Neural progenitor cell (in vitro differentiated cells): ENCODE data around the gene RUNX3. TPM values are rescaled to one million over a fixed set of nuclear protein-coding genes. Genes with fewer than 3 reads are reported as not detected.

ENCODE experiments used
- DNase-seq: peaks from one replicate; pipeline ENCODE4 v3.0.0-alpha.2; 2016; ENCODE audit warnings: low spot score
- H2AFZ ChIP-seq: fragments of 200-600 bp; sonication (generic); replicated peaks from 2 replicates; pipeline ENCODE4 v1.6.1; 2016; ENCODE audit warnings: antibody characterized with exemption
- H3F3A ChIP-seq: fragments of 200-600 bp; sonication (generic); 2 replicates; pipeline ENCODE4 v1.6.1; 2016; ENCODE audit warnings: antibody characterized with exemption, low read depth
- H3K27ac ChIP-seq: fragments of 200-600 bp; sonication (generic); 2 replicates; pipeline ENCODE4 v1.5.1; 2016; ENCODE audit warnings: mild to moderate bottlenecking
- H3K27me3 ChIP-seq: fragments of 200-600 bp; sonication (generic); 2 replicates; pipeline ENCODE4 v1.6.1; 2016; ENCODE audit warnings: mild to moderate bottlenecking, moderate library complexity
- H3K36me3 ChIP-seq: fragments of 200-600 bp; sonication (generic); 2 replicates; pipeline ENCODE4 v1.5.1; 2016
- H3K4me1 ChIP-seq: fragments of 200-600 bp; sonication (generic); 2 replicates; pipeline ENCODE4 v1.6.1; 2016; ENCODE audit warnings: mixed run types
- H3K4me2 ChIP-seq: fragments of 200-600 bp; sonication (generic); 2 replicates; pipeline ENCODE4 v1.6.1; 2016
- H3K4me3 ChIP-seq: fragments of 200-600 bp; sonication (generic); 2 replicates; pipeline ENCODE4 v1.5.1; 2016
- H3K79me2 ChIP-seq: fragments of 200-600 bp; sonication (generic); 2 replicates; pipeline ENCODE4 v1.6.1; 2016; ENCODE audit warnings: low read depth
- H3K9ac ChIP-seq: fragments of 200-600 bp; sonication (generic); 2 replicates; pipeline ENCODE4 v1.6.1; 2016
- H3K9me3 ChIP-seq: fragments of 200-600 bp; sonication (generic); 2 replicates; pipeline ENCODE4 v1.5.1; 2016; ENCODE audit warnings: low read depth
- H4K20me1 ChIP-seq: fragments of 200-600 bp; sonication (generic); 2 replicates; pipeline ENCODE4 v1.6.1; 2016; ENCODE audit warnings: low read depth
- H3K27ac Mint-ChIP-seq: 3 replicates; pipeline ENCODE4 v1.8.0; 2021; ENCODE audit warnings: mixed read lengths
- H3K27me3 Mint-ChIP-seq: 2 replicates; pipeline ENCODE4 v1.8.0; 2022; ENCODE audit warnings: low read depth, mild to moderate bottlenecking, inconsistent platforms, moderate library complexity, mixed read lengths; ENCODE audit not compliant: insufficient read depth
- H3K36me3 Mint-ChIP-seq: 3 replicates; pipeline ENCODE4 v1.8.0; 2021; ENCODE audit warnings: mixed read lengths
- H3K4me1 Mint-ChIP-seq: 3 replicates; pipeline ENCODE4 v1.8.0; 2021; ENCODE audit warnings: mixed read lengths
- H3K4me3 Mint-ChIP-seq: 3 replicates; pipeline ENCODE4 v1.8.0; 2021; ENCODE audit warnings: mild to moderate bottlenecking, moderate library complexity, mixed read lengths
- H3K9me3 Mint-ChIP-seq: 3 replicates; pipeline ENCODE4 v1.8.0; 2020; ENCODE audit warnings: mixed read lengths
- CTCF ChIP-seq: fragments of 200-600 bp; sonication (generic); IDR thresholded peaks from 2 replicates; pipeline ENCODE4 v1.5.1; 2017; ENCODE audit warnings: antibody characterized with exemption, mild to moderate bottlenecking
- EZH2 ChIP-seq: fragments of 200-600 bp; sonication (generic); IDR thresholded peaks from 2 replicates; pipeline ENCODE4 v1.6.1; 2017; ENCODE audit warnings: antibody characterized with exemption, mild to moderate bottlenecking, moderate library complexity
- EZH2phosphoT487 ChIP-seq: fragments of 200-600 bp; sonication (generic); IDR thresholded peaks from 2 replicates; pipeline ENCODE4 v1.6.1; 2017; ENCODE audit warnings: antibody characterized with exemption
- total RNA-seq: library from RNA; depleted of rRNA; stranded (reverse); fragments of >200 nt; gene quantifications from 2 replicates; pipeline ENCODE4 v1.2.3, GENCODE V29; 2015; ENCODE audit warnings: low replicate concordance

Gene RUNX3
- total RNA-seq, 1 donor from 2014 or later = not detected

GRCh38 chr1:24921412-24921811 is 8.7 kb downstream of the RUNX3 start:
- Histone ChIP-seq H3K27me3 (peaks cover 25% of the 10 kb centered on the region), H3K4me2 (no peak overlapping the region), H3K4me3 (no peak overlapping the region), H3K27ac (no peak overlapping the region), H3K79me2 (no peaks in the 10 kb centered on the region), H4K20me1 (no peaks in the 10 kb centered on the region), H3F3A (peaks cover 6% of the 10 kb centered on the region), H3K36me3 (no peaks in the 10 kb centered on the region), H3K9me3 (no peaks in the 10 kb centered on the region), H2AFZ (no peak overlapping the region), H3K9ac (no peak overlapping the region), H3K4me1 (peaks cover 8% of the 10 kb centered on the region)
- peaks cover 5% of the 10 kb centered on the region for H3K4me1 Mint-ChIP-seq
- no peak overlapping the region for H3K4me3 Mint-ChIP-seq
- TF ChIP-seq CTCF = no peak
- no peak for TF ChIP-seq EZH2
- no peak for TF ChIP-seq EZH2phosphoT487
- H3K36me3 Mint-ChIP-seq = no peaks in the 10 kb centered on the region
- no peak for DNase-seq
- no peak overlapping the region for H3K27ac Mint-ChIP-seq
- H3K27me3 Mint-ChIP-seq = peaks cover 31% of the 10 kb centered on the region
- H3K9me3 Mint-ChIP-seq = no peaks in the 10 kb centered on the region

- Histone ChIP-seq H3K4me1 (peaks cover 4% of the 10 kb centered on the region), H3K9me3 (no peaks in the 10 kb centered on the region), H2AFZ (no peak overlapping the region), H3K4me3 (no peak overlapping the region), H3K36me3 (no peaks in the 10 kb centered on the region), H4K20me1 (no peaks in the 10 kb centered on the region), H3F3A (no peaks in the 10 kb centered on the region), H3K79me2 (no peaks in the 10 kb centered on the region), H3K4me2 (no peak overlapping the region), H3K27ac (no peak overlapping the region), H3K9ac (no peak overlapping the region), H3K27me3 (peaks cover 16% of the 10 kb centered on the region)
- Mint-ChIP-seq H3K27me3 (peaks cover 22% of the 10 kb centered on the region), H3K36me3 (no peaks in the 10 kb centered on the region), H3K9me3 (no peaks in the 10 kb centered on the region), H3K4me1 (no peaks in the 10 kb centered on the region), H3K4me3 (no peak overlapping the region), H3K27ac (no peak overlapping the region)
- DNase-seq = no peak
- TF ChIP-seq EZH2 (no peak), CTCF (no peak), EZH2phosphoT487 (no peak)
Observed at GRCh38 chr1:24920533-24920925, 9.5 kb downstream of the RUNX3 start.

GRCh38 chr1:24919791-24920532 is 10.1 kb downstream of the RUNX3 start:
- Histone ChIP-seq H2AFZ (no peak overlapping the region), H4K20me1 (no peaks in the 10 kb centered on the region), H3K9me3 (no peaks in the 10 kb centered on the region), H3K27me3 (peaks cover 11% of the 10 kb centered on the region), H3K36me3 (no peaks in the 10 kb centered on the region), H3K9ac (no peak overlapping the region), H3F3A (no peaks in the 10 kb centered on the region), H3K79me2 (no peaks in the 10 kb centered on the region), H3K4me1 (peaks cover 4% of the 10 kb centered on the region), H3K4me3 (no peak overlapping the region), H3K4me2 (no peak overlapping the region), H3K27ac (no peak overlapping the region)
- H3K9me3 Mint-ChIP-seq = no peaks in the 10 kb centered on the region
- no peaks in the 10 kb centered on the region for H3K36me3 Mint-ChIP-seq
- H3K27ac Mint-ChIP-seq = no peak overlapping the region
- DNase-seq = no peak
- peaks cover 3% of the 10 kb centered on the region for H3K4me1 Mint-ChIP-seq
- H3K4me3 Mint-ChIP-seq = no peak overlapping the region
- no peak for TF ChIP-seq EZH2phosphoT487
- no peak for TF ChIP-seq CTCF
- no peak for TF ChIP-seq EZH2
- peaks cover 17% of the 10 kb centered on the region for H3K27me3 Mint-ChIP-seq
